Vagina (tissue), 2 donors: ENCODE data around the gene MS4A18. TPM values are rescaled to one million over a fixed set of nuclear protein-coding genes. Genes with fewer than 3 reads are reported as not detected.

Experiments used
- DNase-seq, 2 donors: peaks; one replicate each; pipeline ENCODE4 v3.0.0-alpha.2; 2017; ENCODE audit errors: extremely low spot score in 2 of 2
- H3K27ac ChIP-seq: fragments of 200-600 bp; sonication (generic); one replicate; pipeline ENCODE4 v1.5.1; 2019
- H3K27me3 ChIP-seq: fragments of 200-600 bp; sonication (generic); one replicate; pipeline ENCODE4 v1.5.1; 2019
- H3K36me3 ChIP-seq, 2 donors: fragments of 200-600 bp; sonication (generic); one replicate each; pipeline ENCODE4 v1.5.1; 2017 to 2019
- H3K4me1 ChIP-seq: fragments of 200-600 bp; sonication (generic); one replicate; pipeline ENCODE4 v1.5.1; 2019
- H3K4me3 ChIP-seq, 2 donors: fragments of 200-600 bp; sonication (generic); 1 replicate in 1 of 2; 2 replicates in 1 of 2; pipeline ENCODE4 v1.5.1; 2016 to 2019
- H3K9me3 ChIP-seq: fragments of 200-600 bp; sonication (generic); one replicate; pipeline ENCODE4 v1.5.1; 2019
- CTCF ChIP-seq, 3 experiments: fragments of 450-650 bp in 2 of 3; fragments of 200-600 bp in 1 of 3; sonication (generic) in 1 of 3; IDR thresholded peaks; one replicate each; pipeline ENCODE4 v1.5.1; 2017 to 2019; ENCODE audit warnings: antibody characterized with exemption in 3 of 3, mild to moderate bottlenecking in 2 of 3, moderate library complexity in 2 of 3
- POLR2A ChIP-seq, 2 donors: fragments of 450-650 bp; IDR thresholded peaks; one replicate each; pipeline ENCODE4 v1.6.1; 2017; ENCODE audit warnings: antibody characterized with exemption in 2 of 2, mild to moderate bottlenecking in 2 of 2, moderate library complexity in 2 of 2
- POLR2AphosphoS5 ChIP-seq, 2 donors: sonication (generic); formaldehyde crosslinking; IDR thresholded peaks; one replicate each; pipeline ENCODE4 v1.9.0; 2017; ENCODE audit warnings: antibody characterized with exemption in 2 of 2, mild to moderate bottlenecking in 2 of 2, low read depth in 1 of 2; ENCODE audit not compliant: insufficient read depth in 1 of 2
- intact Hi-C: fragments of 100-400 bp; cut with DNase I; formaldehyde crosslinking; loops from one replicate; pipeline ENCODE4 v1.15.1; 2023
- total RNA-seq: library from RNA; depleted of rRNA; stranded (reverse); fragments of >200 nt; gene quantifications from one replicate; pipeline ENCODE4 v1.2.3, GENCODE V29; 2016

Gene MS4A18
- total RNA-seq, 1 donor from 2014 or later = not detected

- no peak for TF ChIP-seq CTCF (IDR thresholded peaks at IDR 0.05)
- no peak for TF ChIP-seq POLR2A (IDR thresholded peaks at IDR 0.05)
- no peak for TF ChIP-seq POLR2AphosphoS5 (IDR thresholded peaks at IDR 0.05; ENCODE audit: insufficient read depth in 1 of 2, low read depth in 1 of 2)
- intact Hi-C loops = no loop called here
- no peaks in the 10 kb centered on the region for H3K36me3 ChIP-seq
- no peak overlapping the region for H3K27ac ChIP-seq
- no peaks in the 10 kb centered on the region for H3K4me1 ChIP-seq
- H3K27me3 ChIP-seq = no peaks in the 10 kb centered on the region
- no peak for DNase-seq
- H3K4me3 ChIP-seq = no peak overlapping the region
- H3K9me3 ChIP-seq = no peaks in the 10 kb centered on the region
These were observed 5.8 kb upstream of the MS4A18 start for GRCh38 chr11:60718524-60719316.

- intact Hi-C loops = no loop called here
- Histone ChIP-seq H3K36me3 (no peaks in the 10 kb centered on the region), H3K4me1 (no peaks in the 10 kb centered on the region), H3K27me3 (no peaks in the 10 kb centered on the region), H3K4me3 (no peak overlapping the region), H3K9me3 (no peaks in the 10 kb centered on the region), H3K27ac (no peak overlapping the region)
- DNase-seq = no peak
- no peak for TF ChIP-seq POLR2A (IDR thresholded peaks at IDR 0.05)
- no peak for TF ChIP-seq POLR2AphosphoS5 (IDR thresholded peaks at IDR 0.05; ENCODE audit: insufficient read depth in 1 of 2, low read depth in 1 of 2)
- TF ChIP-seq CTCF (IDR thresholded peaks at IDR 0.05) = no peak
These were observed 5.1 kb upstream of the MS4A18 start for GRCh38 chr11:60719391-60719790.

- no peaks in the 10 kb centered on the region for H3K4me1 ChIP-seq
- H3K9me3 ChIP-seq = no peaks in the 10 kb centered on the region
- H3K36me3 ChIP-seq = no peaks in the 10 kb centered on the region
- H3K27ac ChIP-seq = no peak overlapping the region
- intact Hi-C loops = no loop called here
- DNase-seq = no peak
- no peaks in the 10 kb centered on the region for H3K27me3 ChIP-seq
- TF ChIP-seq POLR2A (IDR thresholded peaks at IDR 0.05) (no peak), CTCF (IDR thresholded peaks at IDR 0.05) (no peak), POLR2AphosphoS5 (IDR thresholded peaks at IDR 0.05; ENCODE audit: insufficient read depth in 1 of 2, low read depth in 1 of 2) (no peak)
- no peak overlapping the region for H3K4me3 ChIP-seq
These were observed 4.1 kb upstream of the MS4A18 start for GRCh38 chr11:60720460-60720859.

GRCh38 chr11:60725592-60725991 is 1.1 kb downstream of the MS4A18 start:
- Histone ChIP-seq H3K27ac (no peak overlapping the region), H3K36me3 (no peaks in the 10 kb centered on the region), H3K4me1 (no peaks in the 10 kb centered on the region), H3K9me3 (no peaks in the 10 kb centered on the region), H3K27me3 (no peaks in the 10 kb centered on the region), H3K4me3 (no peak overlapping the region)
- DNase-seq = no peak
- no peak for TF ChIP-seq POLR2AphosphoS5 (IDR thresholded peaks at IDR 0.05; ENCODE audit: insufficient read depth in 1 of 2, low read depth in 1 of 2)
- no peak for TF ChIP-seq POLR2A (IDR thresholded peaks at IDR 0.05)
- TF ChIP-seq CTCF (IDR thresholded peaks at IDR 0.05) = no peak
- intact Hi-C loops = no loop called here

GRCh38 chr11:60731586-60731985 is 7.1 kb downstream of the MS4A18 start:
- DNase-seq = no peak

More at GRCh38 chr11:60731586-60731985, 7.1 kb downstream of the MS4A18 start:
- Histone ChIP-seq H3K9me3 (no peaks in the 10 kb centered on the region), H3K4me3 (no peak overlapping the region), H3K36me3 (no peaks in the 10 kb centered on the region), H3K27me3 (no peaks in the 10 kb centered on the region), H3K4me1 (no peaks in the 10 kb centered on the region), H3K27ac (no peak overlapping the region)
- intact Hi-C loops = no loop called here
- TF ChIP-seq POLR2A (IDR thresholded peaks at IDR 0.05) = no peak
- TF ChIP-seq POLR2AphosphoS5 (IDR thresholded peaks at IDR 0.05; ENCODE audit: insufficient read depth in 1 of 2, low read depth in 1 of 2) = no peak
- no peak for TF ChIP-seq CTCF (IDR thresholded peaks at IDR 0.05)
